DOHH2 (cell line): ENCODE results near the gene GMEB2.

Source experiments
- H3F3A ChIP-seq: fragments of 200-600 bp; sonication (generic), shearing (Covaris generic); 2 replicates; pipeline ENCODE4 v1.6.0; 2016; ENCODE audit warnings: antibody characterized with exemption, mild to moderate bottlenecking; ENCODE audit not compliant: control insufficient read depth, insufficient read depth
- H3K27ac ChIP-seq: fragments of 200-600 bp; sonication (generic); 2 replicates; pipeline ENCODE4 v1.5.1; 2014; ENCODE audit warnings: low read depth, mild to moderate bottlenecking, low read length, moderate library complexity
- H3K27me3 ChIP-seq: fragments of 200-600 bp; sonication (generic); 2 replicates; pipeline ENCODE4 v1.6.1; 2014; ENCODE audit warnings: mild to moderate bottlenecking, low read length, mixed read lengths; ENCODE audit not compliant: control insufficient read depth
- H3K36me3 ChIP-seq: fragments of 200-600 bp; sonication (generic); 2 replicates; pipeline ENCODE4 v1.6.1; 2014; ENCODE audit warnings: mild to moderate bottlenecking, low read length, moderate library complexity, mixed read lengths; ENCODE audit not compliant: control insufficient read depth
- H3K4me1 ChIP-seq: fragments of 200-600 bp; sonication (generic); 2 replicates; pipeline ENCODE4 v1.6.1; 2014; ENCODE audit warnings: mild to moderate bottlenecking, low read length, mixed read lengths; ENCODE audit not compliant: control insufficient read depth
- H3K4me2 ChIP-seq: fragments of 200-600 bp; sonication (generic); 2 replicates; pipeline ENCODE4 v1.6.0; 2014; ENCODE audit warnings: mild to moderate bottlenecking, low read length, moderate library complexity
- H3K4me3 ChIP-seq: fragments of 200-600 bp; sonication (generic); 2 replicates; pipeline ENCODE4 v1.5.1; 2014; ENCODE audit warnings: mild to moderate bottlenecking, low read length, mixed read lengths
- H3K79me2 ChIP-seq: fragments of 200-600 bp; sonication (generic); 2 replicates; pipeline ENCODE4 v1.6.1; 2014; ENCODE audit warnings: mild to moderate bottlenecking, low read length, mixed read lengths; ENCODE audit not compliant: control insufficient read depth
- H3K9me2 ChIP-seq: fragments of 200-600 bp; sonication (generic); replicated peaks from 2 replicates; pipeline ENCODE4 v1.6.1; 2014; ENCODE audit warnings: mild to moderate bottlenecking, low read length, mixed read lengths; ENCODE audit not compliant: control insufficient read depth
- H3K9me3 ChIP-seq: fragments of 200-600 bp; sonication (generic); 2 replicates; pipeline ENCODE4 v1.6.1; 2014; ENCODE audit warnings: antibody characterized with exemption, low read length, mixed read lengths; ENCODE audit not compliant: control insufficient read depth, insufficient read depth
- H4K20me1 ChIP-seq: fragments of 200-600 bp; sonication (generic); 2 replicates; pipeline ENCODE4 v1.6.0; 2014; ENCODE audit warnings: low read depth, mild to moderate bottlenecking, antibody characterized with exemption, low read length, moderate library complexity; ENCODE audit not compliant: control insufficient read depth, insufficient read depth
- EZH2phosphoT487 ChIP-seq: fragments of 200-600 bp; sonication (generic); IDR thresholded peaks from 2 replicates; pipeline ENCODE4 v1.6.1; 2017; ENCODE audit warnings: borderline replicate concordance, mild to moderate bottlenecking, antibody characterized with exemption, low read length, moderate library complexity, mixed read lengths
- TF ChIP-seq, protein P1 (sequence below): fragments of 200-600 bp; sonication (generic); IDR thresholded peaks from one replicate; pipeline ENCODE4 v1.5.1; 2014; ENCODE audit warnings: antibody characterized with exemption, mild to moderate bottlenecking, low read depth, low read length; ENCODE audit not compliant: poor library complexity, severe bottlenecking

The GMEB2 gene, protein sequence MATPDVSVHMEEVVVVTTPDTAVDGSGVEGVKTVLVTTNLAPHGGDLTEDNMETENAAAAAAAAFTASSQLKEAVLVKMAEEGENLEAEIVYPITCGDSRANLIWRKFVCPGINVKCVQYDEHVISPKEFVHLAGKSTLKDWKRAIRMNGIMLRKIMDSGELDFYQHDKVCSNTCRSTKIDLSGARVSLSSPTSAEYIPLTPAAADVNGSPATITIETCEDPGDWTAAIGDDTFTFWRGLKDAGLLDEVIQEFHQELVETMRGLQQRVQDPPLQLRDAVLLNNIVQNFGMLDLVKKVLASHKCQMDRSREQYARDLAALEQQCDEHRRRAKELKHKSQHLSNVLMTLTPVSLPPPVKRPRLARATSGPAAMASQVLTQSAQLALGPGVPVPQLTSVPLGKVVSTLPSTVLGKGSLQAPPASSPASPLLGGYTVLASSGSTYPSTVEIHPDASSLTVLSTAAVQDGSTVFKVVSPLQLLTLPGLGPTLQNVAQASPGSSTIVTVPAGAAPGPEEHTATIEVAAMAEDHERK

DNA sequence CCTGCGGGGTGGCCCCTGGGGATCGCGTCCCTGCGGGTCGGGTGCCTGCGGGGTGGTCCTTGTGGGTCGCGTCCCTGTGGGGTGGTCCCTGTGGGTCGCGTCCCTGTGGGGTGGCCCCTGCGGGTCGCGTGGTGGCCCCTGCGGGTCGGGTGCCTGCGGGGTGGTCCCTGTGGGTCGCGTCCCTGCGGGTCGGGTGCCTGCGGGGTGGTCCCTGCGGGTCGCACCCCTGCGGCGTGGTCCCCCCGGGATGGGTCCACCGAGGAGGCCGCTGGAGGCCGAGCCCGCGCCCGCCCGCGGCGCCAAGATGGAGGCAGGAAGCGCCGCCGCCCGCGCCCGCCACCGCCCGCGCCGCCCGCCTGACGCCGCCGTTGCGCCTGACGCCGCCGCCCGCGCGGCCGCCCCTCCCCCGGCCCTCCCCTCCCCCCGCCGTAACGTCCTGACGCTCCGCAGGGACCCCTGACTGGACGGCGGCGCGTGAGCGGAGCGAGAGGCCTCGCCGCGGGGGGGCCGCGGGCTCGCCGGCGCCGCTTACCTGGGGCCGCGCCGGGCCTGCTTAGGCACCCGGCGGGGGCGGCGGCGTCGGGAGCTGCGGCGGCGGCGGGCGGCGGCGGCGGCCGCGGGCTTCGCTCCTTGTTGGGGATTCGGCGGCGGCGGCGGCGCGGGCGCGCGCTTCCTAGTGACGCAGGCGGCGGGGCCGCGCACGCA lies at the start of gene GMEB2:
Gene GMEB2 (minus strand): TSS at position 678 of the 705 bp plus-strand sequence. CDS start 7,704 bp downstream, outside the sequence.
- Histone ChIP-seq H3K4me3 (peak within 1 kb of the TSS; percentile 98), H3K27ac (peak within 1 kb of the TSS; percentile 72), H3K27me3 (no peaks in the 10 kb centered on the region), H3K4me1 (peaks cover 44% of the 10 kb centered on the region), H4K20me1 (no peaks in the 10 kb centered on the region), H3K4me2 (peak within 1 kb of the TSS; percentile 90), H3K9me3 (no peaks in the 10 kb centered on the region), H3K9me2 (no peaks in the 10 kb centered on the region), H3F3A (peaks cover 17% of the 10 kb centered on the region; the same call in 1 of the 2 replicates), H3K36me3 (peaks cover 24% of the 10 kb centered on the region), H3K79me2 (peaks cover 72% of the 10 kb centered on the region)
- TF ChIP-seq EZH2phosphoT487: no peak
- TF ChIP-seq, protein P1, sequence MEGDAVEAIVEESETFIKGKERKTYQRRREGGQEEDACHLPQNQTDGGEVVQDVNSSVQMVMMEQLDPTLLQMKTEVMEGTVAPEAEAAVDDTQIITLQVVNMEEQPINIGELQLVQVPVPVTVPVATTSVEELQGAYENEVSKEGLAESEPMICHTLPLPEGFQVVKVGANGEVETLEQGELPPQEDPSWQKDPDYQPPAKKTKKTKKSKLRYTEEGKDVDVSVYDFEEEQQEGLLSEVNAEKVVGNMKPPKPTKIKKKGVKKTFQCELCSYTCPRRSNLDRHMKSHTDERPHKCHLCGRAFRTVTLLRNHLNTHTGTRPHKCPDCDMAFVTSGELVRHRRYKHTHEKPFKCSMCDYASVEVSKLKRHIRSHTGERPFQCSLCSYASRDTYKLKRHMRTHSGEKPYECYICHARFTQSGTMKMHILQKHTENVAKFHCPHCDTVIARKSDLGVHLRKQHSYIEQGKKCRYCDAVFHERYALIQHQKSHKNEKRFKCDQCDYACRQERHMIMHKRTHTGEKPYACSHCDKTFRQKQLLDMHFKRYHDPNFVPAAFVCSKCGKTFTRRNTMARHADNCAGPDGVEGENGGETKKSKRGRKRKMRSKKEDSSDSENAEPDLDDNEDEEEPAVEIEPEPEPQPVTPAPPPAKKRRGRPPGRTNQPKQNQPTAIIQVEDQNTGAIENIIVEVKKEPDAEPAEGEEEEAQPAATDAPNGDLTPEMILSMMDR: no peak

DNA sequence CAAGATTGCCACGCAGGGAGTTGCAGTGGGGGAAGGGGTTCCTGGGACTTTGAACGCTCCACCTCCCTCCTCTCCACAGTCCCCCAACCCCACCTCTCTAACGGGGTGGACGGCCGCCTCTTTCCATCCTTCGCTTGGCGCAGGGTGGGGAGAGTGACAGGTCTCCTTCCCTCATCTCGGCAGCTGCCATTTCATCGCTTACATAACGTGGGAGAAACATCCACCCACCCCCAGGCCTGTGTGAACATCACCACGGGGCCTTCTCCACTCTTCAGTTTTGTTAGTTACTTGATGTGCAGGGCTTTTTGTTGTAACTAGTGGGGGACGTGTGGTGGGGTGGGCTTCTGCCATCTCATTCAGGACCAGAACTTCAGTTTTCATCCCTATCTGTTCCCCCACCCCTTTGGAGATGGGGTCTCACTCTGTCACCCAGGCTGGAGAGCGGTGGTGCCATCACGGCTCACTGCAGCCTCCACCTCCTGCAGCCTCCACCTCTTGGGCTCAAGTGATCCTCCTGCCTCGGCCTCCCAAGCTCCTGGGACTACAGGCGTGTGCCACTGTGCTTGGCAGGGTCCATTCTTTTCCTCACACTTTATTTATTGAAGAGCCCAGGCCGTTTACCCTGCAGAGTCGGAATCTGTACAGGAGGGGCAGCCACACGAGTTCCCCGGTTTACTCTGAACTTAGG lies 48.9 kb upstream of the GMEB2 start:
- H3K9me2 ChIP-seq: no peaks in the 10 kb centered on the region
- H3K79me2 ChIP-seq: no peaks in the 10 kb centered on the region
- no peaks in the 10 kb centered on the region for H3K4me1 ChIP-seq
- H3F3A ChIP-seq: no peaks in the 10 kb centered on the region
- no peak overlapping the region for H3K4me3 ChIP-seq
- H4K20me1 ChIP-seq: no peaks in the 10 kb centered on the region
- H3K27me3 ChIP-seq: no peaks in the 10 kb centered on the region
- H3K36me3 ChIP-seq: peaks cover 24% of the 10 kb centered on the region
- H3K27ac ChIP-seq: no peak overlapping the region
- H3K9me3 ChIP-seq: no peaks in the 10 kb centered on the region
- TF ChIP-seq, protein P1: no peak
- TF ChIP-seq EZH2phosphoT487: no peak
- H3K4me2 ChIP-seq: no peak overlapping the region

DNA sequence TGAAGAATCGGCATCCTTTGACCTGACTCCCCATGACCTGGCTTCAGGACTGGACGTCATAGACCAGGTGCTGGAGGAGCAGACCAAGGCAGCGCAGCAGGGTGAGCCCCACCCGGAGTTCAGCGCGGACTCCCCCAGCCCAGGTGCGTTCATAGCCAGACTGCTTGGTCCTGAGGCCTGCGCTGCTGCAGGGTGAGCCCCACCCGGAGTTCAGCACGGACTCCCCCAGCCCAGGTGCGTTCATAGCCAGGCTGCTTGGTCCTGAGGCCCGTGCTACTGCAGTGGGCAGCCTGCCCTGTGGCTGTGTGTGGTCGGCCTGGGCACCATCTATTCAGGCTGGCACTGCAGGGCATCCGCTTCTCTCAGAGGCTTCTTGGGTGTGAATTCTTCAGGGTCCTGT lies 47.0 kb upstream of the GMEB2 start:
- Histone ChIP-seq H3K4me1 (no peaks in the 10 kb centered on the region), H3K4me3 (no peak overlapping the region), H3K9me2 (no peaks in the 10 kb centered on the region), H3K27ac (no peak overlapping the region), H3F3A (no peaks in the 10 kb centered on the region), H3K9me3 (no peaks in the 10 kb centered on the region), H3K36me3 (peaks cover 24% of the 10 kb centered on the region), H3K4me2 (no peak overlapping the region), H3K27me3 (no peaks in the 10 kb centered on the region), H3K79me2 (no peaks in the 10 kb centered on the region), H4K20me1 (no peaks in the 10 kb centered on the region)
- TF ChIP-seq, protein P1: no peak
- no peak for TF ChIP-seq EZH2phosphoT487
